MM.1S (cell line): ENCODE results near the gene TUT7.

Experiments used
- CTCF ChIP-seq: fragments of 300-600 bp; sonication (generic); IDR thresholded peaks from 2 replicates; pipeline ENCODE4 v1.5.1; 2016; ENCODE audit warnings: antibody characterized with exemption, low read length, mixed read lengths
- EZH2 ChIP-seq: fragments of 300-600 bp; sonication (generic); optimal IDR thresholded peaks from 2 replicates; pipeline ENCODE3; 2017; ENCODE audit warnings: low read depth, mild to moderate bottlenecking, antibody characterized with exemption, low read length, mixed read lengths
- EZH2phosphoT487 ChIP-seq: fragments of 300-600 bp; sonication (generic); IDR thresholded peaks from 2 replicates; pipeline ENCODE4 v1.6.1; 2018; ENCODE audit warnings: antibody characterized with exemption, low read length

GRCh38 chr9:86288499-86289198, 65.6 kb downstream of the TUT7 start:
- TF ChIP-seq CTCF: no peak
- TF ChIP-seq EZH2: no peak
- no peak for TF ChIP-seq EZH2phosphoT487
